Activated naive CD8-positive, alpha-beta T cell treated with anti-CD3 and anti-CD28 coated beads, Interleukin-2, amount 50 U/mL, for 16 hours (primary cell): Measurements from ENCODE around the gene C2CD5.
A peak's percentile ranks its signal among the peaks of the same experiment; 100 is the strongest.
"Not testable (repeated sequence)": the region's sequence is repeated elsewhere in the genome, so short reads cannot be mapped to it uniquely, and the experiment has no call there.

Experiments
- DNase-seq: peaks from one replicate; pipeline ENCODE4 v3.0.0-alpha.2; 2020; ENCODE audit warnings: low read depth, low spot score

Gene C2CD5, protein sequence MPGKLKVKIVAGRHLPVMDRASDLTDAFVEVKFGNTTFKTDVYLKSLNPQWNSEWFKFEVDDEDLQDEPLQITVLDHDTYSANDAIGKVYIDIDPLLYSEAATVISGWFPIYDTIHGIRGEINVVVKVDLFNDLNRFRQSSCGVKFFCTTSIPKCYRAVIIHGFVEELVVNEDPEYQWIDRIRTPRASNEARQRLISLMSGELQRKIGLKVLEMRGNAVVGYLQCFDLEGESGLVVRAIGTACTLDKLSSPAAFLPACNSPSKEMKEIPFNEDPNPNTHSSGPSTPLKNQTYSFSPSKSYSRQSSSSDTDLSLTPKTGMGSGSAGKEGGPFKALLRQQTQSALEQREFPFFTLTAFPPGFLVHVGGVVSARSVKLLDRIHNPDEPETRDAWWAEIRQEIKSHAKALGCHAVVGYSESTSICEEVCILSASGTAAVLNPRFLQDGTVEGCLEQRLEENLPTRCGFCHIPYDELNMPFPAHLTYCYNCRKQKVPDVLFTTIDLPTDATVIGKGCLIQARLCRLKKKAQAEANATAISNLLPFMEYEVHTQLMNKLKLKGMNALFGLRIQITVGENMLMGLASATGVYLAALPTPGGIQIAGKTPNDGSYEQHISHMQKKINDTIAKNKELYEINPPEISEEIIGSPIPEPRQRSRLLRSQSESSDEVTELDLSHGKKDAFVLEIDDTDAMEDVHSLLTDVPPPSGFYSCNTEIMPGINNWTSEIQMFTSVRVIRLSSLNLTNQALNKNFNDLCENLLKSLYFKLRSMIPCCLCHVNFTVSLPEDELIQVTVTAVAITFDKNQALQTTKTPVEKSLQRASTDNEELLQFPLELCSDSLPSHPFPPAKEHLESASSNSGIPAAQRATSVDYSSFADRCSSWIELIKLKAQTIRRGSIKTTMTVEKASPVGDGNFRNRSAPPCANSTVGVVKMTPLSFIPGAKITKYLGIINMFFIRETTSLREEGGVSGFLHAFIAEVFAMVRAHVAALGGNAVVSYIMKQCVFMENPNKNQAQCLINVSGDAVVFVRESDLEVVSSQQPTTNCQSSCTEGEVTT

GRCh38 chr12:22544038-22544979 lies at the start of gene C2CD5:
TSS of gene C2CD5 (minus strand) at chr12:22544542. CDS start at chr12:22544150, 392 bp downstream.
- DNase-seq = peak; percentile 90

GRCh38 chr12:22593864-22594263 lies 49.5 kb upstream of the C2CD5 start:
- DNase-seq = no peak

- DNase-seq = no peak
Measured at GRCh38 chr12:22588817-22589216, 44.5 kb upstream of the C2CD5 start.

DNA sequence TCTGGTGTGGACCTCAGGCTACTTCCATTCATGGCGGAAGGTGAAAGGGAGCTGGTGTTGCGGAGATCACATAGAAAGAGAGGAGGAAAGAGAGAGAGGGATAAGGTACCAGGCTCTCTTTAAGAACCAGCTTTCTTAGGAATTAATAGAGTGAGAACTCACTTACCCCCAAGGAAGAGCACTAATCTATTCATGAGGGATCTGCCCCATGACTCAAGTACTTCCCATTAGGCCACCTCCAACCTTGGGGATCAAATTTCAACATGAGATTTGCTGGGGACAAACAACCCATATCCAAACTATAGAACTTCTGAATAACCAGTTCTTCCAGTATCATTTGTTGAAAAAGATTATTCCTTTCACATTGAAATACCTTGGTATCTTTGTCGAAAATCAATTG lies 34.0 kb upstream of the C2CD5 start:
- no peak for DNase-seq

DNA sequence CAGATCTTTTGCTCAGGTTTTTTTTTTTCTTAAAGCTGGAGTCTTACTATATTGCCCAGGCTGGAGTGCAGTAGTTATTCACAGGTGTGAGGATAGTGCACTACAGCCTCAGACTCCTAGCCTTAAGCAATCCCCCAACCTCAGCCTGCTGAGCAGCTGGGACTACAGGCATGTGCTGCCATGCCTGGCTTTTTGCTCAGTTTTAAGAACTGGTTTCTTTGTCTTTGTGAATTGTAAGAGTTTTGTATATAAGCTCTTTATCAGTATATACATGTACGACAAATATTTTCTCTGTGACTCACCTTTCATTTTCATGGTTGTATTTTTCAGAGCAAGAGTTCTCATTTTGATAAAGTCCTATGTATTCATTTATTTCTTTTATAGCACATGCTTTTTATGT lies 33.3 kb upstream of the C2CD5 start:
- DNase-seq = no peak

DNA sequence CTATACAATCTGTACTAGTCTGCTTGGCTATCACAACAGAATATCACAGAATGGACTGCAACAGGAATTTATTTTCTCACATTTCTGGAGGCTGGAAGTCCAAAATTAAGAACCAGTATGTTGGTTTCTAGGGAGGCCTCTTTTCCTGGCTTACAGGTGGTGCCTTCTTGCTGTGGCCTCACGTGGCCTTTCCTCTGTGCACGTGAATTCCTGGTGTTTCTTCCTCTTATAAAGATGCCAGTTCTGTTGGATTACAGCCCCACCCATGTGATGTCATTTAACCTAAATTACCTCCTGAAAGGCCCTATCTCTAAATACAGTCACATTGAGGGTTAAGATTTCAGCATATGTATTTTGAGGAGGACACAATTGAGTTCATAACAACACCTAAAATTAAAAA lies 32.1 kb upstream of the C2CD5 start:
- no peak for DNase-seq

GRCh38 chr12:22576065-22576464 lies 31.7 kb upstream of the C2CD5 start:
- no peak for DNase-seq

DNA sequence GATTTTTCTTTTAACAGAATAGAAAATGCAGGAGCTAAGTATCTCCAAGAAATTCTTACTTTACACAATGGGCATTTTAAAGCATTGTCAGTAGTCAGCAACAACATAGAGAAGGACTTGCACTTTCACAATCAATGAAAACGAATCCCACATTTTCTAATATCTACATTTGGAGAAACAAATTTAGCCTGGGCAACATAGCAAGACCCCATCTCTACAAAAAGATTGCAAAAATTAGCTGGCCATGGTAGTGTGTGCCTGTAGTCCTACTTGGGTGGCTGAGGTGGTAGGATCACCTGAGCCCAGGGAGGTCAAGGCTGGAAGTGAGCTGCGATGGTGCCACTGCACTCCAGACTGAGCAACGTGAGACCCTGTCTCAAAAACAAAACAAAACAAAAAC lies 30.6 kb upstream of the C2CD5 start:
- DNase-seq = no peak

- DNase-seq = no peak
Measured at GRCh38 chr12:22573181-22573580, 28.8 kb upstream of the C2CD5 start.

DNA sequence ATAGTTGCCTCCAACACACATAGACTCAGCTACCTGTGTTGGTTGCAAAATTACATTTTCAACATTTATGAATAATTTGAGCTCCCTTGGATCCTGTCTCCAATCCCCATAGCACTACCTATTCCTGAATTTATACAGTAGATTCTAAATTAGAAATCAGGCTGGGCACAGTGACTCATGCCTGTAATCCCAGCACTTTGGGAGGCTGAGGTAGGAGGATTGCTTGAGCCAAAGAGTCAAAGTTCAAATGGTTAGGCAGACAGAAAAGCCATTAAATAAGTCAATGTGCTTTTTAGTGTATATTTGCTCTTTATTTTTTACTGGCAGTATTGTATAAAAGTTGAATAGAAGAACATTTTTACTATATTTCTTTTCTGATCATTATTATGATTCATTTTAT lies 24.9 kb upstream of the C2CD5 start:
- no peak for DNase-seq

GRCh38 chr12:22562036-22563028 lies 18.0 kb upstream of the C2CD5 start:
- DNase-seq = no peak

DNA sequence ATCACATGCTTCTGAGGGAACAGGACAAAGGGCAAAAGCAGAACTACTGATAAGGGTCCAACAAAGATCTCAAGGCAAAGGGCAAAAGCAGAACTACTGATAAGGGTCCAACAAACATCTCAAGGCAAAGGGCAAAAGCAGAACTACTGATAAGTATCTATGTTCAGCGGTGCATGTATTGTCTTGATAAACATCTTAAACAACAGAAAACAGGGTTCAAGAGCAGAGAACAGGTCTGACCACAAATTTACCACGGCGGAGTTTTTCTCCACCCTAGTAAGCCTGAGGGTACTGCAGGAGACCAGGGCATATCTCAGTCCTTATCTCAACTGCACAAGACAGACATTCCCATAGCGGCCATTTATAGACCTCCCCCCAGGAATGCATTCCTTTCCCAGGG lies 10.4 kb upstream of the C2CD5 start:
- DNase-seq = not testable (repeated sequence)

GRCh38 chr12:22551624-22552023 lies 7.3 kb upstream of the C2CD5 start:
- DNase-seq = no peak

- no peak for DNase-seq
Measured at GRCh38 chr12:22545255-22545654, 913 bp upstream of the C2CD5 start.

- DNase-seq = peak; percentile 14
Measured at GRCh38 chr12:22543246-22544037, 900 bp downstream of the C2CD5 start.

DNA sequence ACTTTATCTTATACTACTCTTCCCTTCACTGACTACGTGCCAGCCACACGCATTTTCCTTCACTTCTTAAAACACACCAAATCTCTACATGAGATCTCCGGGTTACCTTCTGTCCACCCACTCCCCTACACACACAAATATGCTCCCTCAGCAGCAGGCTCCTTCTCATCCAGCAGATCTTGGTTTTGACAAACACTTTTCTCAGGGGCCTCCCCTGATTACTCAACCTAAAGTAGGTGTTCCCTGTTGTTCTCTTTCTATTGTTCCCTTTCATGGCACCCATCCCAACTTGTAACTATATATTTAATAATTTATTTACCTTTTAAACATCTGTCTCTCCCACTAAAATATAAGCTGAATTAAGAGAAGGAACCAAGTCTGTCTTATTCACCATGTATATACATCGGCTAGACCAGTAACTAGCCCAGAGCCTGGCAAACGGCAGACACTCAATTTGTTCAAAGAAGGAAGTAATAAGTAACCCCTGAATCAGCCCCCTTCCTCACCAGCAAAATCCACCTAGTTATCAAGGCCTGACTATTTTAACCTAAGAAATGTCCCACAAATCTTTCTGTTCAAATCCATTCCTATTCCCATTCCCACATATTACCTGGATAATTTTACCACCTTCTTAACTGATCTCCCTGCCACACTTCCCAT lies 2.7 kb downstream of the C2CD5 start:
- DNase-seq = no peak

- no peak for DNase-seq
Measured at GRCh38 chr12:22539055-22539454, 5.3 kb downstream of the C2CD5 start.

DNA sequence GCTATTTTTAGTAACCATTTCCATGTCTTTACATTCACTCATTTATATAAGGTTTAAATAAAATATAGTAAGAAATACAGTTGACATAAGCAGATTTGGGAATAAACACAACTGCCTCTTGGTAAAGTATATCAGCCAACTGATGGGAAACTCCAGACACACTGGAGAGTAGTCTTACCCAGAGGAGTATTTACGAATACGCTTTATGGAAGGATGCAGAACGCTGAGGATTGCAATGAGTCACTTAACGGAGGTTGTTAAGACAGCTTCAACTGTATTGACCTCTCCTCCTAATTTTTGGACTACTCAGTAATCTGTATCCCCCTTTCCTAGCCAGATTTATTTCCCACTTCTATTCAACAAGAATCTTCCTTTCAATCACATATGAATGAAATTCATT lies 6.0 kb downstream of the C2CD5 start:
- no peak for DNase-seq
